ENCODE data around the gene FKRP. TPM values are rescaled to one million over a fixed set of nuclear protein-coding genes. Genes with fewer than 3 reads are reported as not detected.

The FKRP gene
- total and polyA plus RNA-seq, 2 of the 13 experiments (the other 11 are each of a cell fraction or from before 2014, with no cell fraction given): 7.3 to 9.8 TPM

GRCh38 chr19:46764817-46765291, 19.0 kb downstream of the FKRP start (continued):
- TF ChIP-seq ZNF670 (CRISPR knock-in tag; IDR thresholded peaks at IDR 0.05; ENCODE audit: borderline replicate concordance): 0 out of 2 replicates have a peak, but pooled peaks have one; percentile 33
- 0 out of 2 replicates have a peak, but pooled peaks have one; percentile 70 for TF ChIP-seq ESRRA (CRISPR knock-in tag; IDR thresholded peaks at IDR 0.05; ENCODE audit: low read depth)
- no peak for TF ChIP-seq SMAD9 (CRISPR knock-in tag; IDR thresholded peaks at IDR 0.05)
- TF ChIP-seq ELK4 (CRISPR knock-in tag; IDR thresholded peaks at IDR 0.05; ENCODE audit: borderline replicate concordance): no peak
- no peak for TF ChIP-seq ATRX (CRISPR knock-in tag; IDR thresholded peaks at IDR 0.05; ENCODE audit: borderline replicate concordance)
- TF ChIP-seq CREB1 (IDR thresholded peaks at IDR 0.05): no peak; the same call in 1 of the 2 replicates
- peak; percentile 30; the same call in 1 of the 2 replicates for TF ChIP-seq CREB1 (CRISPR knock-in tag; IDR thresholded peaks at IDR 0.05)
- peak; percentile 84 for TF ChIP-seq RXRB (CRISPR knock-in tag; IDR thresholded peaks at IDR 0.05; ENCODE audit: borderline replicate concordance)
- TF ChIP-seq KDM1A (CRISPR knock-in tag; IDR thresholded peaks at IDR 0.05): peak; percentile 76
- peak; percentile 48; the same call in 1 of the 2 replicates for TF ChIP-seq RFX3 (CRISPR knock-in tag; IDR thresholded peaks at IDR 0.05)
- no peak for TF ChIP-seq RORA (CRISPR knock-in tag; IDR thresholded peaks at IDR 0.05)
- peak; percentile 57; the same call in 1 of the 2 replicates for TF ChIP-seq RFXANK (CRISPR knock-in tag; IDR thresholded peaks at IDR 0.05)
- TF ChIP-seq CCAR2 (optimal IDR thresholded peaks at IDR 0.05; ENCODE audit: low read depth, low read length): peak; percentile 11
- TF ChIP-seq U2AF2 (IDR thresholded peaks at IDR 0.05; ENCODE audit: low read depth, low read length): no peak
- peak; percentile 19; the same call in 1 of the 2 replicates for TF ChIP-seq ARID4A (CRISPR knock-in tag; IDR thresholded peaks at IDR 0.05; ENCODE audit: borderline replicate concordance)
- no peak for TF ChIP-seq TIGD3 (CRISPR knock-in tag; IDR thresholded peaks at IDR 0.05; ENCODE audit: borderline replicate concordance)
- TF ChIP-seq CEBPB (IDR thresholded peaks at IDR 0.05; ENCODE audit: borderline replicate concordance, low read depth, low read length): peak; percentile 87
- TF ChIP-seq HMGXB4 (CRISPR knock-in tag; IDR thresholded peaks at IDR 0.05; ENCODE audit: borderline replicate concordance in 1 of 2, low read depth in 1 of 2): 0 out of 4 replicates have a peak, but pooled peaks of 1 of the 2 experiments have one; percentile 21
- peak; percentile 72 for TF ChIP-seq DPF2 (CRISPR knock-in tag; IDR thresholded peaks at IDR 0.05; ENCODE audit: borderline replicate concordance, low read depth)
- peak; percentile 38; the same call in 1 of the 2 replicates for TF ChIP-seq RFX5 (IDR thresholded peaks at IDR 0.05; ENCODE audit: low read depth, low read length)
- no peak for TF ChIP-seq ATAD3A (CRISPR knock-in tag; IDR thresholded peaks at IDR 0.05)
- TF ChIP-seq MXD1 (CRISPR knock-in tag; IDR thresholded peaks at IDR 0.05): no peak
